Tongue (tissue), 2 donors: ENCODE results near the gene PINK1. TPM values are rescaled to one million over a fixed set of nuclear protein-coding genes. Genes with fewer than 3 reads are reported as not detected.
"Not testable (repeated sequence)": the region's sequence is repeated elsewhere in the genome, so short reads cannot be mapped to it uniquely, and the experiment has no call there.

Experiments used
- DNase-seq: peaks from one replicate; pipeline ENCODE4 v3.0.0-alpha.2; 2015
- total RNA-seq: library from RNA; depleted of rRNA; stranded (reverse); fragments of >200 nt; gene quantifications from one replicate; pipeline ENCODE4 v1.2.3, GENCODE V29; 2014

Gene PINK1
- total RNA-seq, 1 donor from 2014 or later = 59.7 TPM

DNA sequence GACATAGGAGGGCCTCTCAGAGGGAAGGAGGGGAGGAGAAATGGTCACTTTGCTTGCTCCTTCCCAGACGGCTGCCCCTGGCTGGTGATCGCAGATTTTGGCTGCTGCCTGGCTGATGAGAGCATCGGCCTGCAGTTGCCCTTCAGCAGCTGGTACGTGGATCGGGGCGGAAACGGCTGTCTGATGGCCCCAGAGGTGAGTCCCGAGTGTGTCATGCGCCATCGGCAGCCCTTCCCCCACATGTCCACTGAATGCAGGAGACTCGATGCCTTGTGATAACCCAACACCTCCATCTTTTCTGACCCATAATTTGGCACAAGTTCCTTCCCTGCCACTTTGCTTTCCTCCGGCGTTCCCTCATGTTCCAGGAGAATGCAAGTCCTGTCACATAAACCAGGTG lies 15.2 kb downstream of the PINK1 start:
- DNase-seq = no peak

DNA sequence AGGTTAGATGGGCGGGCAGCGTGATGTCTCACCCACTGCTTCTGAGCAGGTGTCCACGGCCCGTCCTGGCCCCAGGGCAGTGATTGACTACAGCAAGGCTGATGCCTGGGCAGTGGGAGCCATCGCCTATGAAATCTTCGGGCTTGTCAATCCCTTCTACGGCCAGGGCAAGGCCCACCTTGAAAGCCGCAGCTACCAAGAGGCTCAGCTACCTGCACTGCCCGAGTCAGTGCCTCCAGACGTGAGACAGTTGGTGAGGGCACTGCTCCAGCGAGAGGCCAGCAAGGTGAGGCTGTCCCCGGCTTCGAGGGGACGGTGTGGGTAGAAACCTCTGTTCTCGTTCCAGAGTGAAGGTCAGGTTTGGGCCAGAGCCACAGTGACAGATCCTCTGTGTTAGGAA lies 15.7 kb downstream of the PINK1 start:
- DNase-seq = no peak

DNA sequence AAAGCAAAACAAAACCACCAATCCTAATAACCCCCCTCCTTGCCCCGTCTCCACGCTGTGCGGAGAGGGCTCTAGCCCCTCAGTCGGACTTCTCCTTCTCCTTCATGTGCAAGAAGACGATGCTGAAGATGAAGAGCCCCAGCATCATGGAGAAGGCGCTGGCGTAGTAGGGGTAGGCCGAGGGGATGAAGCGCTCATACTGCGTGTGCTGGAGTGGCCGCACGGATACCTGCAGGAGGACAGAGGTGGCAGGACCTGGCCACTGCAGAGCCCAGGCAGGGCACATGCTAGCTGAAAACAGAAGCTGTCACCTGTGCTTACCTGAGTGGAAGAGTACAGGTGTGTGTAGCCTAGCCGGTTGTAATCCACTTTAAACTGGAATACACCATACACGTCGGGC lies 19.0 kb downstream of the PINK1 start:
- no peak for DNase-seq

DNA sequence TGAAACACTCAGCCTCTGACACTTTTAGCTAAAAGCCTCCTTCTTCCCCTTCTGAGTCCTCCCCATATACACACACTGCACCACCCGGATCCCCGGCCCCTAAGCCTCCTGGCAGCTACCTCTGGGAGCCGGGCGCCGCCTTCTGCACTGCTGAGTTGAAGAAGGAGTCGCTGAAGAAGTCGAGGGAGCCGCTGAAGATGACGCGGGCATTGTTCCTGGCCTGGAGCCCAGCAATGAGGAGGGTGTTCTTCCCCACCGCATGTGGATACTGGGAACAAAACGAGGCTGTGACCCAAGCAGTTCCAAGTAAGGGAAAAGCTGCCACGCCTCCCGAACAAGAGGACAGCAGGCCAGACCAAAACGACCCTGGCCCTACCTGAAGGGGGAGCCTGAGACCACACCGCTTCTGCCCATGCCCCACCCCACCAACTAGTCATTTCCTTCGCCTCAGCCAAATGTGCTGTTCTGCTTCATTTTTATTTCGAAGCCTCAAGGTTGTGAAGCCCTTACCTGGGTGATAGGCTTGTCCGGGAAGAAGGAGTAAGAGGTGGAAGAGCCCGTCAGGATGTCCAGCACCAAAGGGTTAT lies 20.9 kb downstream of the PINK1 start:
- no peak for DNase-seq

DNA sequence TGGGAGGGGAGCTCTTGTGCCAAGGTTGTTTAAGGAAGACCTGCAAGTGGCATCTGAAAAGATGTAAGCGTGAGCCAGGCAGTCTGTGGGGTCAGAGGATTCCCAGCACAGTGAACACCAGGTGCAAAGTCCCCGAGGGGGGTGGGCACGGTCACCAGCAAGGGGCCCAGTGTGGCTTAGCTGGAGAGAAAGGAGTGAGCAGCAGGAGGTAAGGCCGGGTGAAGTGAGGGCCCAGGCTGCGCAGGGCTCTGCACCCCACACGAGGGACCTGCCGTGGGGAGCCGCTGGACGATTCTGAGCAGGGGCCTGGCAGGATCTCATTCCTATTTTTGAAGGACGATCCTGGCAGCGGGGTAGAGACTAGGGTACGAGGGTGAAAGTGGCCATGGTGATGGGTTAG lies 23.8 kb downstream of the PINK1 start:
- no peak for DNase-seq

DNA sequence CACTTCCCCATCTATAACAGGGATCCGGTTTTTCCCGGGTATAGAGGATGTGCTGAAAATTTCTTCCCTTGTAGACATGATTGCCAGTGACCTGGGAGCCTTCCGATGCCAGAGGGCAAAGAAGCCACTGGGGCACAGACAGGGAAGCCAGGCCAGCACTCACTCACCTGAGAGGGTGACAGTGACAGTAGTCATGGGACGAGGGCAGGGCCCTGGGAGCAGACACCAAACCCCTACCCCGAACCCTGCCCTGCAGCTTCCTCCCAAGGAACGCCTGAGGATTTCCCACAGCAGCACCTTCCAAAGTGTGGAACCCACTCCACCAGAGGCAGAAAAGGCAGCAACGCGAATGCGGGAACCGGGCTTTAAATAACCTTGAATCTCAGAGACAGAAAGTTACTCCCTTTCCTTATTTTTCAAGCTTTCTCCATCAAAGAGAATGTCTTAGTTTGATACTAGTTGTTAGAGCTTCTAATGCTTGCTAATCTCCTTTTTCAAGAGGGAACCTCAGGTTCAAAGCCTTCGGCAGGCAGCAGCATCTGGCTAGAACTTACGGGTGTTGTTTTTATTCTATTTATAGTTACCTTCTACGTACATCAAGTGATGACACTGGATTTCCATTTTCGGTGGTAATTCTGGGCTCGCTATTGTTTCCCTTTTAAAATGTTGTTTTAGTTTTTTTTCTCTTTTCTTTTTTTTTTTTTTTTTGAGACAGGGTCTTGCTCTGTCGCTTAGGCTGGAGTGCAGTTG lies 25.1 kb downstream of the PINK1 start:
- DNase-seq = no peak

DNA sequence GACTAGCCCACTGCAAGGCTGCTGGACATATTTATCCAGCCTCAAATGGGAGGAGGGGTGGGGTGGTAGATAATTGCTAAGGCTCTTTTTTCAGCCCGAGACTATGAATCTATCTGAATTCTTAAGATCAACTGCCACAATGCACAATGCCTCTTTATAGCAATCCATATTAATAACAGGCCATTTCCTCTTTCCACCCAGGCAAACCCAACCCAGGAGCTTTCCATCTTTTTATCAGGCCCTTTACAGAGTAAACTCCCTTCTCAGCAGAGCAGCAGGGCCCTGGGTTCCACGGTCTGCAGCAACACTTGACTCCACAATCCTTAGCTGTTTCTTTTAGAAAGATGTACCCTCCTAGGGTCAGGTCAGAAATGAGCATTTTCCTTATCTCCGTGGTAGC lies 27.1 kb downstream of the PINK1 start:
- no peak for DNase-seq

DNA sequence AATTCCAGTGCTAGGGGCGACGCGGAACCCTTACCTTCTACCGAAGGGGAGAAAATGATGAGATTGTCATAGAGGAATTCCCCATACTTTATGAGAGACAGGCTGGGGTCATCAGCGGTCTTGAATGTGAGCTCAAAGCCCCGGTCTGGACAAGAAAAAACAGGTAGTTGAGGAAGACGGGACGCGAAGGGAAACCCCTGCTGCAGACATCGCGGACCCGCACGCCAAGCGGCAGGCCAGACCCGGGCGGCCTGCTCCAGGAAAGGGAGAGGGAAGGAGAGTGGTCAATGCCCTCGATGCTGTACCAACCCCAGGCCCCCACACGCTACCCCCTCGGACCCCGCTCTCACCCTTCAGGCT lies 27.6 kb downstream of the PINK1 start:
- DNase-seq = no peak

DNA sequence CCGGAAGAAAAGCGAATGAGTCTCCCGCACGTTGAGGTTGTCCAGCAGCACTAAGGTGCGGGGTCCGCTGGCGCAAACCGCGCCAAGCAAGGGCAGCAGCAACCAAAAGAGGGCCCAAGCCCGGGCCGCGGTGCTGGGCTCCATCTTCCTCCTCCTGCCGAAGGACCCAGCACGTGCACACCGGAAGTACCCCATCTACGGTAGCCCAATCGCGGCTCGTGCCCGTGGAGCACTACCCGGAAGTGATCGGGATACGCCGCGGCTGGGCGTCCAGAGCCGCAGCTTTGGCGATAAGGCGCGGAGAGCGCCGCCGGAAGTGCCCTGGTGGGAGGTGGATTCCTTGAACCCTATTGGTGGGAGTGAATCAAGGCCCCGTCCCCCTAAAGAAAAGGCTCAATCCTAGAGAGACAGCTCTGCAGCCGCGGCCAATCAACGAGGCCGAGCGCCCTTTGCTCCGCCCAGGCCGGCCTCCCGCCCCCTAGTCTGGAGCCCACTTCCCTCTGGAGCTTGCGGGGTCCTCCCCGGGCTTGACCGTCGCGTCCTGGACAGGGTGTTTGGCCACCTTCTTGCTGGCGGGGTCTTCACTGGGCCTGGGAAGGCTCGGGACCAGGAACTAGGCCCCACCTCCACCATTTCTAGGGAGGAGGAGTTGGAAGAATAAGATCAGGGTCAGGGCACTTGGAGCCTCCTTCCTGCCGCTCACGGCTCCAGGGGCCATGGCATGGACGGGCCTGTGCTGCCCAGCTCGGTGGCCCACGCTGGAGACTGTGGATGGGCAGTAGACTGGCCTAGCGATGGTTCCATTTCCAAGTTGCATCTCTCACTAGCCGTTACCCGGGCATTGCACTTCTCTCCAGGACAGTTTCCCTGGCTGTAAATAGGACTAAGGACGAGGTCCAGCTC lies 28.2 kb downstream of the PINK1 start, which contains the start of gene DDOST:
DDOST (minus strand) TSS at position 163 of the 903 bp plus-strand sequence; CDS start at position 144, 19 bp downstream.
- DNase-seq = peak; percentile 99

DNA sequence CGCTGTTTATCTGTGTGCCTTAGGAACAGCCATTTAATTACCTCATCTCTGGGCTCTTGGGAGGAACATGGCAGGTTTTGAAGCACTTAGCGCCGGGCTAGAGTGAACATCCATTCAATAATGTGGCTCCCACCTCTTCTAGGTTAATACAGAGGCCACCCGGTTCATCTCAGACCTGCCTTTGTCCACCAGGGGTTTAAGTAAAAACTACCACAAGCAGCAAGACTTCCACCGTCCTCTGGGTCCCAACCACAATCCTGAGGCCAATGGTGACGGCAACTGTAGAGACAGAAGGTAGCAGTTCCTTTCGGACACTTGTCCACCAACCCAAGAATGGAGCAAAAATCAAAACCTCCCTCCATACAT lies 28.8 kb downstream of the PINK1 start:
- no peak for DNase-seq

DNA sequence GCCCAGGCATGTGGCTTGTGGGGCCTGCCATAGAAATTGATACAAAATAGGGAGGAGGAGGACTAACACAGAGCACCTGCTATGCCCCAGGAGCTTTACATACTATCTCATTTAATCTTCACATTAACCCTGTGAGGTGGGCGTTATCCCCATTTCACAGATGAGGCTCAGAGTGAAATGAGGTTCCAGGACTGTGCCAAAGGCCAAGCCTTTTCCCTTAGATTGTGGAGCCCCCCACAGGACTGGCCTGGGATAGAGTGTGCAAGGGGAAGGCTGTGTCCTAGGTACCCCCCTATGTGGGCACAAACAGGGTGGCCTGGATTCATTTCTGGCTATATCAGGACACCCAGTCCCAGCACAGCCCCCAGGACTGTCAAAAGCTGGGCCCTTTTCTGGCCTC lies 30.1 kb downstream of the PINK1 start:
- DNase-seq = no peak

DNA sequence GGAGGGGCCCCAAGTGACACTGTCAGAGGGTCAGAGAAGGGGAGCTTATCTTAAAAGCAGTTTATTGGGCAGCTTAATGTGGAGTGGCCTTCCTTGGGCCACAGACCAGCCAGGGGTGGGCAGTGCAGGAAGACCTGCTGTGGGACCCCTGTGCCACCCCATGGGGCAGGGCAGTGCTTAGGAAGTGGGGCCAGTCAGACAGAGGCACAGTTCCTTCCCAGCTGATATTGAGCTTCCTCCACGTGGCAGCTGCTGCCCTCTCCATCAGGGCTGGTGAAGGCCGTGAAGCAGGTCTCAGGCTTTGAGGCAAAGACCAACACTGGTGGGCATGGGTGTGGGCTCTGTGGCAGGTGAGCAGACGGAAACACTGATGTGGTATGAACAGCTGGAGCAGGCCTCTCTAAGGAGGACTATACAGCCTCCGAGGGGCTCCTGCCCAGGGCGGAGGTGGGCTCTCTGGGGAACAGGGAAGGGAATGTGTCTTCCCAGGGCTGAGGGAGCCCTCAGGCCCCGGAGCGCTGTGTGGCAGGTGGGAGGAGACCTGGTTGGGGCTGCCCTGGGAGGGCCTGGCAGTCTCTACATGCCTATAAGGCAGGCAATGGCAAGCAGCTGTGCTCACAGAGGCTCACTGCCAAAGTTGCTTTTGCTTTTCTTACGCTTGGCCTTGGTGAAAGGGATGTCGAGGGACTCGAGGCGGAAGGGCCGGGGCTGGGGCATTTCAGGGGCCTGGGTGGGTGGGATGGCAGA lies 30.9 kb downstream of the PINK1 start:
- DNase-seq = peak; percentile 13

DNA sequence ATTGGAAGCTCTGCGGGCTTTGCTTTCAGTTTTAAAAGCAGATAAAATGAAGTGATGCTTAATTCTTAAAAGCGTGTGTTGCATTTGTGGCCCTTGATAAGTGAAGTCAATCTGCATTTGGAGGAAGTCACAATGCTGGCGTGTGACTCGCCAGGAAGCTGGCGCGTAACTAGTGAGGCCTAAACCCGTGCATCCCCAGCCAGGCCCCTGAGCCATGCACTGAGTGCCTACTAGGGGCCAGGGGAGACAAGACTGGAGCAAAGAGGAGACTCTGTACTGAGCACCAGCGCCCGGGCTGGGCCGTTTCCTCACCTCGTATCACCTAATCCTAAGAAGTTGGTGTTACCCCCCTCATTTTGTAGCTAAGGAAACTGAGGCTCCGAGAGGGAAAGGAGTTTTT lies 32.5 kb downstream of the PINK1 start:
- DNase-seq = no peak

DNA sequence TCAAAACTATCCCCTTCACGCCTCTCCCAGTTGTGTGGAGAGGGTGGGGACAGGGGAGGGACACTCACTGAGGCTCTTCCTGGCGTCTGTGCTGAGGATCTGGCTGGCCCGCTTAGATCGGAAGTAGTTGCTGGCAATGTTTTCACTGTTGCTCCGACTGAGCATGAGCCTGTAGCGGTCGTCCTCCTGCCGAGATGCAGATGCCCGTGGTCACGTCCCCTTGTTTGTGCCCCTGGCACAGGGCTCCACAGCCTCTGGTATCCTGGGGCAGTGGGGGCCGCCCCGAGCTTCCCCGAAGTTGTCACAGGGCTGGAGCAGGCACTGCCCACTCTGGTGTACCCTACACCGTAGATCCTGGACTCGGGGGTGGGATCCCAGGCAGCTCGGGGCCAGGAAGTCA lies 32.9 kb downstream of the PINK1 start:
- DNase-seq = no peak

DNA sequence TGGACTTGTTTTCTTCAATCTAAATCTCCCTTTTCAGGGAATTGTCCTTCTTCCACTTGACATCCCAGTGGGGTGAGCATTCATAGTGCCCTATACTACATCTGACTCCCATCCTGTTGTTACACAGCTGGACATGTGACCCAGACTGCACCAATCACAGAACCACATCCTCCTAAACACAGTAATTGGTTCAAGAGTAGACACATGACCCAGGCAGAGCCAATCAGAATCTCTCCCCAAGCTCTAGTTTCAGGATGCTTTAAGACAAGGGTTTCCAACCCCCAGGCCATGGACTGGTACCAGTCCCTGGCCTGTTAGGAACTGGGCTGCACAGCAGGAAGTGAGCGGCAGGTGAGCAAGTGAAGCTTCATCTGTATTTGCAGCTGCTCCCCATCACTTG lies 33.5 kb downstream of the PINK1 start:
- no peak for DNase-seq

DNA sequence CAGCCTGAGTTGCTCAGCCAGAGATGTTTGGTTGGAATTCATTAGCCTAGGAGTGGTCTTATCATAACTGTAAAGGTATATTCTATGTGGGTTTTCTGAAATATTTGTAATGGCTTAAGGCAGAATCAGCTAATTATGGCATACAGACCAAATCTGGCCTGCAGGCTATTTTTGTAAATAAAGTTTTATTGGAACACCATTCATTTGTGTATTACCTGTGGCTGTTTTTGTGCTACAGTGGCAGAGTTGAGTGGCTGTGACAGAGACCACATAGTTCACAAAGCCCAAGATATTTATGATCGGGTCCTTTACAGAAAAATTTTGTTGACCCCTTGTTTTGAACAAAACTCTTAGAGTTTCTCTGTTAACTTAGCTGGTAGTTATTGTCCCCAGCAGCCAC lies 35.3 kb downstream of the PINK1 start:
- no peak for DNase-seq

DNA sequence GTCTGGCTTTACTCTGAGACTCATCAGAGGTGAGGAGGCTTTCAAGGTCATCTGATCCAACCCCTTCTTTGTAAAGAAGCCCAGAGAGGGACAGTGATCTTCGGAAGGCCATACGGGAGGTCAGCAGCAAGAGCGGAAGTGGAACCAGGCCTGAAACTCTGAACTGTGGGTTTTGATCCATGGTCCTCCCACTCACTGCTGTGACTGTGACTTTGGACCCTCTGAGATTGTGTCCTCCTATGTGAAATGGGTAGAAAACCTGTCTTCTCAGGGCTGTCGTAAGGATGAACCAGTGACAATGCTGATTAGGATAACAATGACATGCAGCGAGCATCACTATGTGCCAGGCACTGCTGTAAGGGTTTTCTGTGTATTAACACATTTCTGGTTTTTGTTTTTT lies 37.7 kb downstream of the PINK1 start:
- DNase-seq = no peak

DNA sequence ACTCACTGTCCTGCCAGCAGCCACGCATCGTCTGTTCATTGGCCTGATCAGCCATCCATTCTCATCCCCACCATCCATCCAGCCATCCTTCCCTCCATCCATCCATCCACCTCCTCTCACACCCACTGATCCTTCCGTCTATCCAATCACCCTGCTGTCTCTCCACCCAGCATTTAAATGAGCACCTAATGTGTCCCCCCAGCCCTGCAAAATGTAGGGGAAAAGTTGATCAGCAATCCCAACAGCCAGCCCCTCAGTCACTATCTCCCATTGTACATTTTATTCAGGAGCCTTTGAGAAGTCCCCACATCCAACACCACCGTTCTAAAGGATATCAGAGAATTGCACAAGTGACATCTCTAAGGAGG lies 39.0 kb downstream of the PINK1 start:
- no peak for DNase-seq

DNA sequence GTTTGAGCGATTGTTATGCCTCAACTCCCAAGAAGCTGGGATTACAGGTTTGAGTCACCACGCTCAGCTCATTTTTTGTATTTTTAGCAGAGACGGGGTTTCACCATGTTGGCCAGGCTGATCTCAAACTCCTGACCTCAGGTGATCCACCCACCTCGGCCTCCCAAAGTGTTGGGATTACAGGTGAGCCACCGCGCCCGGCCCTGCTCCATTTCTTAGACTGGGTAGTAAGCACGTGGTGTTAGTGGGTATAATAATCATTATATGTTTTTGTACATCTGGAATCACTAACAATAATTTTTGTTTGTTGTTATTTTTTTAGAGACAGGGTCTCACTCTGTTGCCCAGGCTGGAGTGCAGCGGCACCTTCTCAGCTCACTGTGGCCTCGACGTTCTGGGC lies 40.4 kb downstream of the PINK1 start:
- DNase-seq = not testable (repeated sequence)

DNA sequence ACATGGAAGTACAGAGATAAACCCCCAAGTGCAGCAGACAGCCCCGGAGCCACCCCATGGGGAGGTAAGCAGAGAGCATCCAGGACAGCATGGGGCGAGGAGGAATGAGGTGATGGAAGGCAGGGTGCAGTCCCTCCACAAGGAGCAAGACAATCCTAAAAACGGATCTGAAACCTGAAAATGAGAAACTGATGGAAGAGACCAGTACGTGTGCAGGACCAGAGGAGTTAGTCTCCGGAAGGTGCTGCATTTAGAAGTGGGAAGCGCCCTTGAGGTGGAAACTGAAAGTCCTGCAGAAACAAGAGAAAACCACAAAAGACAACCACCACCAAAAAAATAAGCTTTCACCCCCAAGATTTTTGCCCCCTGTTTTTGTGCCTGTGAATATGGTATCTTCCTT lies 45.3 kb downstream of the PINK1 start:
- no peak for DNase-seq

DNA sequence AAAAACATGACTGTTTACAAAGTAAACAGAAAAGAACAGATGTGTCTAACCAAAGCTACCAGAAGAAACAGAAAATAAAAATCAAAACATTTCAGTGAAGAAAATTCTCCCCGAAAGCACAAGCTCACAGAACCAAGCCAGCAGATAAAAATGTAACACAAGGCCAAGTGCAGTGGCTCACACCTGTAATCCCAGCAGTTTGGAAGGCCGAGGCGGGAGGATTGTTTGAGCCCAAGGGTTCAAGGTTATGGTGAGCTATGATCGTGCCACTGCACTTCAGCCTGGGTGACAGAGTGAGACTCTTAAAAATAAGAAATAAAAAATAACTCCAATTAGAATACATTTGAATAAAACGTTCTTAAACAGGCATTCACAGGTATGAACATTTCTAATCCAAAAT lies 47.0 kb downstream of the PINK1 start:
- no peak for DNase-seq

DNA sequence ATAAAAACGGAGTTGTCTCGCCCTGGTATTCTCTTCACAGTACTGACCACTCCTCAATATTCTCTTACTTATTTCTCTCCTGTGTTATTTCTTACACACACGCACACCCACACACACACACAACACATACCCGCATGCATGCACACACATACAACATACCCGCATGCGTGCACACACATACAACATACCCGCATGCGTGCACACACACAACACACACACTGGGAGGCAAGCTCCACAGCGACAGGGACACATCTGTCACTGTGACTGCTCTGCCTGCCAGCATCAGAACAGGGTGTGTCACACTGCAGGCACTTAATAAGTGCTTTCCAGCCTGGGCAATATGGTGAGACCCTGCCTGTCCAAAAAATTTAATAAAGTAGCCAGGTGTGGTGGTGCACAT lies 48.7 kb downstream of the PINK1 start:
- no peak for DNase-seq
